SKM-1 (cell line): ENCODE data around the gene GPR87.

Experiments used
- DNase-seq: peaks from one replicate; lab custom pipeline; 2025; ENCODE audit not compliant: unreplicated experiment; lab: John Stamatoyannopoulos, UW

The GPR87 gene

DNA sequence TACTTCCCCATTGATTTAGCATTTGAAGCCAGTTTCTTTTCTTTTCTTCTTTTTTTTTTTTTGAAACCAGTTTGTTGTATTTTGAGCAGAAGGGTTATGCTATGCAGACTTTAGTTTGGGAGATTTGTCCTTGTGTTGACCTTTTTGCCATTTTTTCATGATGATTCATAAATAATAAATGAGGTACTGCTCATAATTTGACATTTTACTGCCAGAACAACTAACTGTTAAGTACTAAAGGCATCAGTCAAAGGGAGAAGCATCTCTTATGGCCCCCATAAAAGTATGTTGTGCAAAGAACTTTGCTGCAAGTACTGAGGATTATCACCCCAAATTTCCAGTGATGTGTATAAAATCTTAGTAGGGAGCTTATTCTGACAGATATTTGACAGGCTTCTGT is 1.7 kb upstream of the GPR87 start:
- no peak for DNase-seq

DNA sequence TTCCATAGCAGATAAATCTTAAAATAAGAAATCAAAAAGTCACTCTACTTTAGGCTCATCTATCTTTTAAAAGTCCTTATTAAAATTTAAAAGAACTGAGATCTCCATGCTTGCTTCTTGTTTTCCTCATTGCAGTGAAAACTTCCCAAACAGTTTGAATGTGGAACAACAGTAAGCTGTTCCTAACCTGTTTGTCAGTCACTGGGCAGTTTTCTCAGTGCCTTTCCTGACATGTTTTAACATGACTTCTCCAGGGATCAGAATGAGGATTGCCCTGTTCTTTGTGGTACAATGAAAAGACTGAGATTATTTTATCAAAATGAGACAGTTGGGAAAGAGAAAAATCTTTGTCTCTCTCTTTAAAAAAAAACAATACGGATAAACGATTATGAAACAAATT is 774 bp downstream of the GPR87 start:
- no peak for DNase-seq

DNA sequence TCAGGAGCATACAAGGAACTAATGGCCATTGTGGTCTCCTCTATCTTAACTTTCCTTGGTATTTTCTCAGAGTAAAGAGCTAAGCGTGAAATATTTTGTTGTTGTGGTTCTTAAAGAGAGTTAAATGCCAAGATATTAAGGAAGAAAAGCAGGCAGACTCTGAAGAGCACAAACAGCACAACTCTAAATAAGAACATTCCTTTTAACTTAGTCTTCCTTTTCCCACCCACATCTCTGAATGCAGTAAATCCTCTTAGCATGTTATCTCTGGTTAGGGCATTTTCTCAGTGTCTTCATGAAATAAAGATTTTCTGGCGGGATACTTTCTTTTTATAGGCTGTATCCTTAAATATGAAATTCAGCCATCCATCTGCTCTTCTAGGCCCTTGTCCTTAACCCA is 1.5 kb downstream of the GPR87 start:
- DNase-seq, result no peak

DNA sequence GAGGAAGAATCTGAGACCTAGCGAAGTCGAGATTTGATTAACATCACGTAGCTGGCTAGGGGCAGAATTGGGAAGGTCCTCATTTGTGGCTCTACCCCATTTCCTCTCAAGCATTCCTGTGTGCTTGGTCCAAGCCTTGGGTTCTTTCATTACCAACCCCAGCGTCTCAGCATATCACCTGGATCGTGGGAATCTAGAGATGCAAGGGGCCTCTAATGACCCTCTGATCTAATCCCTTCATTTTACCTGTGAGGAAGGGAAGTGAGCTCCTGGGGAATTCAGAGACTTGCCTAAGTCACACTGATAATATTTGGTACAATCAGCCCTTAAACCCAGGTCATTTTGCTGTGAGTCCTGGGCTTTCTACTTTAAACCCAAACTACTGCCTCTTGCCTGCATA is 2.0 kb downstream of the GPR87 start:
- DNase-seq, result no peak

DNA sequence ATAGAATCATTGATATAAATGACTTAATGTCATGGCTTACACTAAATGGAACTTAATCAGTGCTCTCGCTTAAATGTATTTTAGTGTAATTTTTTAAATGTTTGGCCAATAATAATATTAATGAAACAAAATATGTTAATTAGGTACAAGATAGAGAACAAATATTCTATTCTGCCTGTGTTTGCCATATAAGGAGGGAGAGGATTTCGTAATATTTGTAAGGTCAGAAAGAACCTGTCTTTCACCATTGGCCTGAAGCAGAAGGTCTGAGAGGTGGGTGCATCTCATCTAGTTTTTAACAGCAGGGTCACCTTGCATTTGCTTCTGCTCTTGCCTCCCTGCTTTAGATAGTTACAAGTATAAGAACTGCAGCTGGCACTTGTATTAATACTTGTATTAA is 2.5 kb downstream of the GPR87 start:
- DNase-seq, result no peak

DNA sequence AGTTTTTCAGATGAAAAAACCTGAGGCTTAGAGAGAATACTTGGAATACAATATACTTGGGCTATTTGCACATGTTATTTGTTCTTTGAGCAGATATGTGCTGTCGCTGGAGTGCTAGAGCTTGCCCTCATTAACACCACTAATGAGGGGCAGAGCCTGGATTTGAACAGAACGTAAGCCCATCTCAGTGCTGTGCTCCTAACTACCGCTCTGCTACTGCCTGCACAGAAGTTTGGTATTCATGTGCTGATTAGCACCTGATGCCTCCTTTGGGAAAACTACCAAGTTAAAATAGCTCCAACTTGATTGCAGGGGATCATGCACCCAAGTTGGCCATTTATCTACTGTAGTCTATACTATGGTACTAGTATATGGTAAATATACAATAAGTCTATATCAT is 3.6 kb downstream of the GPR87 start:
- no peak for DNase-seq

DNA sequence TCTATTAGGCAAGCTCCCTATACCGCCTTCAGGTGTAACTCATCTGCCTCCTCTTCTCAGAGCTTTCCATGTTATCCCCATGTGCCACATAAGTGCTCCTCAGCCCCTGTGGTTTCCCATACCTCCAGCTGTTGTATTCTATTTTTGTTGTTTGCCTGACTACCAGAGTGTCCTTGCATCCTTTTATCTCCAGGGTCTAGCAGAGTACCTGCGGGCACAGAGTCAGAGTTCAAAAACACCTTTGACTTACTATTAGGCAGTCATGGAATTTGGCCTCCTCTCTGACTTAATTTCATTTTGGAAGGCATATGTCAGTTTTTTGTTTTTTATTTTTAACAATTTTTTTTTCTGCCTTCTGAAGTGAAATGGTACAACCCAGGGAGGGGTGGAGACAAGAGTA is 7.1 kb downstream of the GPR87 start:
- no peak for DNase-seq

DNA sequence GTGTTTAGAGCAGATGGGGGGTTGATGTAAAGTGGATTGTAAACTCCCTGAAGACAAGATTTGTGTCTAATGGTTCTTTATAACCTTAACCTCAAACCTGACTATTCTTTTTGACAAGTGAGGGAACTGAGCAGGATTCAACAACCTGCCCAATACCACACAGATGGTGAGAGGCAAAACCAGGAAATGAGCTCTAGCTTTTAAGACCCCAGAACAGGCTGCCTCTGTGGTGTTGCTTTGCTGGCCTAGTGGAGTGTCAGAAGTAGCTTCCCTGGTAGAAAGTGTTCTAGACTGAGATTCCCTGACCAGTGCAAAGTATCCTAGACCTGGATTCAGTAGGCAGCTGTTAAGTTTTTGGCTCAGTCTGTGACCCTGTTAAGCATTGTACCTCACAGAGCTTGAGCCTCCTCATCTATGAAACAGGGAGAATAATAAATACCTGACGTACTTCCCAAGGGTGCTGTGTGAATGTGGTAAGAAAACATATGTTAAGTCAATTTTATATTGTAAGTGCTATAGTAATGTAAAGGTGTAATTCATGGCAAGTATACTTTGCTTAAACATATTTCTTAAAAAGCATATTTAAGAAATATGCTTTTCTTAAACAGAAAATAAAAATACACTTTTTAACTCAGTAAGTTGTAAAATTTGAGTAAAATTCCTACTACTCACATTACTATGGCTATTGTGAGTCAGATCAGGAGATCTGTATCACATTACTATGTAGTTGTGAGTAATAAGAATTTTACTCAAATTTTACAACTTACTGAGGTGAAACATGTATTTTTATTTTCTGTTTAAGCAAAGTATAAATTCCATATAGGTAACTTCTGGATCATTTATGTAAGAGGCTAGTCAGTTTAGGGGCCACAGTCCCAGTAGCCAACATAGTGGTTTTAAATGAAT is 8.8 kb downstream of the GPR87 start:
- no peak for DNase-seq

DNA sequence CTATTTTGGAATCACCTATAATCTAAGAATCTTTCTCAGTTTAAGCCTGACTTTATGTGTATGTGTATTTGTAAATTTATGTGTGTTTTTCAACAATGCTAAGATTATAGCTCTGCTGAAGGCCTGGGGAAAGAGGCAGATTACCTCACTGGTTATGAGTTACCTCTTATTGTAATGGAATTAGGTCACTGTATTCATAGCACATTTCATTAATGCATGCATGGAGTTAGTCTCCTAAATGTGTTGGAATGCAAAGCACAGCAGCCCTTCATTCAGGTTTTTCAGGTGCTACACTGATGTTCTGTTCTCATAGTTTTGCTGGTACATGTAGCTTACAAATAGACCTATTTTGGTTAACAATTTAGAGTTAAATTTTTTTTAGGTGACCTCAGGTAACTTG is 9.5 kb downstream of the GPR87 start:
- no peak for DNase-seq

DNA sequence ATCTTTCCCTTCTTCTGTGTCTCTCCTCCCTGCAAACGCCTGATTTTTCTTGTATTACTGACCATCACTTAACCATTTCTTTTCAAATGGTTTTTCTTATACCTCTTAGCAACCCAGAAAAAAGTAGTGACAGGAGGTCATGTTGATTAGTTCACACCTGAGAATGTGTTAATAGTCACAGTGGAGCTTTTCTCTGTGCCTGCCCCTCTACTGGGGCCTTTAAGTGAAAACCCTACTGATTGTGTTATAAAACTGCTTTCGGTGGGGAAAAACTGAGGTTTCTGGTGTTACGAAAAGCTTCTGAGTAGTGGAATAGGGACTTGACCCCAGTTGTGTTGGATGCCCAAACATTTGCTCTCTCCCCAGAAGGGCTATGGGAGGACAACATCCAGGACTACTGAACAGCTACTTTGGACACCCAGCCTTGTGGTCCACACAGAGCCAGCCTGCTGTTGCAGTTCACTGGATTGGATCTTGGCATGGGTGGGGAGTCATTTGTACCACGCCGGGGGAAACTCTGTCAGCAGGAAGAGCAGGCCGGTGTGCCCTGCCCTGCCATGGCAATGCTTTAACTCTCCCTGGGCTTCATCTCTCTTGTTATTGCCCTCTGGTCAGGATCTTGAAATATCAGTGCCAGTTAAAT is 10.3 kb downstream of the GPR87 start:
- no peak for DNase-seq

DNA sequence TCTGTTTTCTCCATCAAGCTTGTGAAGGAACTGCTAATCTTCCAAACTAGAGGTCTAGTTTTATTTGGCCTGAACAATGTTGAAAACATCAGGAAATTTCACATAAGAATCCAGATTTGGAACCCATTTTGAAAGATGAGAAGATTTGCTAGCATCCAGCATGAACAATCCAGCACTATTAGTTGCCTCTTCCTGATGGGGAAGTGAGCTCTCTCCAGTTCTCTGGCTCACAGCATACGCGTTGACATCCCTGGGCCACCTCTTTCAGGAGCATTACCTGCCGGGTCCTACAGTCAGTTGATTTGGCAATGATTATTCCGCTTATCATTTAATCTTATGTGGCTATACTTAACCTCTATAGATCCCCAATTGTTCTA is 10.9 kb downstream of the GPR87 start:
- no peak for DNase-seq

DNA sequence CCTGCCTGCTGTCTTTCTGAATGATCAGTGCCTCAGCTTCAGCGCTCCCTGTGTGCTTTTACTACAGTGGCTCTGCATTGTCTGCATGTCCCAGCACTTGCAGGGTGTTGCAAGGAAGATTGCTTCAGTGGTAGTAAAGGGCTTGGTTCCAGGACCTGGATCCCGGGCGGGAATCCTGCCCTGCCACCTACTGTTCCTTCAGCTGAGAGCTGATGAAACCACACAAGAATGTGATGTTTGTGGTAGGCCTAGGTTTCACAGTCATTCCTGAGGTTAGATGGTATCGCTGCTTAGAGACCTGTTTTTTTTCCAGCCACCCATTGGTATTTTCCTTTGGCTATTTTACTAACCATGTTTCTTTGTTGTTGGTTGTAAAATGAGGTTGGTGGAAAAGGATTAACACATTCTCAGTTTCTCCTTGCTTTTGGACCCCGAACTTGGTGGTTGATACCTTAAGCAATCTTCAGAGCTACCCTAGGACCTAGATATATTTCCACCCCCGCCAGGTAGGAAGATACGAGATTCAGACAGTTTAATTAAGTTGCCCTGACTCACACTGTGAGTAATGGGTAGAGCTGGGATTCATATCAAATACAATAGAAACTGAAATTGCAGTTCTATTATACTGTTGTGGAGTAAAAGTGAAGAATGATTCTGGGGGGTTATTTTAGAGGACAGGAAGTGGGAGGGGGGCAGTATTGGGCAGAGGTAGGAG is 11.4 kb downstream of the GPR87 start:
- no peak for DNase-seq

DNA sequence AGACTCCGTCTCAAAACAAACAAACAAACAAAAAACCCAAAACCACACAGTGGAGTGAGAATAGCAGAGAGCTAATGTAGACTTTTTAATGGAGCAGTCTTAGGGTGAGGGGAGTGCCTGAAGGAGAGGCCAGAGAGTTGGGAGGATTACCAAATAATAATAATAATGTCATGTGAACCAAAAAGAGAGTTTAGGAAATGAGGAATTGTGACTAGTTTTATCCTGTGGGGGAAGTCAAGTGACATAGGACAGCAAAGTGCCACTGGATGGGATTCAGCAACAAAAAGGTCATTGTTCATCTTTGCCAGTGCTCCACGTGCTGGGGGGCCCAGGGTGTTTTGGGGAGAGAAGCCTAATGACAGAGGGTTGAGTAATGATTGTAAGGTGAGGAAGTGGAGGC is 12.9 kb downstream of the GPR87 start:
- DNase-seq, result no peak

DNA sequence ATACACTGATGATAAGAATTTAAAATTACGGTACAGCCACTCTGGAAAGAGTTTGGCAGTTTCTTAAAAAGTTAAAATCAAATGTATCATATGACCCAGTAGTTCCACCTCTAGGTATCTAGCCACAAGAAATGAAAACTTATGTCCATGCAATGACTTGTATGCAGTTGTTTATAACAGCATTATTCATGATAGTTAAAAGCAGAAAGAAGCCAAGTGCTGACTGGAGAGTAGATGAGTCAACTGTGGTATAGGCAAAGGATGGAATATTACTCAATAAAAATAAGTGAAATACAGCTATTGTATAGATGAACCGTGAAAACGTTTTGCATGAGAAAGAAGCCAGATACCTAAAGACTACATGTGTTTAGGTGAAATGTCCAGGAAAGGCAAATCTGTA is 14.8 kb downstream of the GPR87 start:
- DNase-seq, result no peak

DNA sequence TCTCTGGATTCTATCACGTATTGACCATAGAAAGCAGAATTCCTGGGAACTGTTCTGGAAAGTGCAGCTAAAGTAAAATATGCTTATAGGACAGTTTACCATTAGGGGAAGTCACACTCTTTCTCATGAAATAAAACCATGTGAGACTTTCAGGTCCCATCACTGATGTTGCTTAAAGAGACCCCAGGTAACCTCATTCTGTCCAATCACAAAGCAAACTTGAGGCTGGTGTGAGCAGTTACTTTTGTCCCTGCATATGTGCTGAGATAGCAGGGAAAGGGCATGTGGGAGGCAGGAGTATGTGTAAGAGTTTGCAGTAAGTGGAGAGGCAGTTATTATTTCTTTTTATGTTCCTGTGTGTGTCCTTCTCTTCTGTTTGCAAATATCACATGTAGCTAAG is 16.1 kb downstream of the GPR87 start:
- no peak for DNase-seq

DNA sequence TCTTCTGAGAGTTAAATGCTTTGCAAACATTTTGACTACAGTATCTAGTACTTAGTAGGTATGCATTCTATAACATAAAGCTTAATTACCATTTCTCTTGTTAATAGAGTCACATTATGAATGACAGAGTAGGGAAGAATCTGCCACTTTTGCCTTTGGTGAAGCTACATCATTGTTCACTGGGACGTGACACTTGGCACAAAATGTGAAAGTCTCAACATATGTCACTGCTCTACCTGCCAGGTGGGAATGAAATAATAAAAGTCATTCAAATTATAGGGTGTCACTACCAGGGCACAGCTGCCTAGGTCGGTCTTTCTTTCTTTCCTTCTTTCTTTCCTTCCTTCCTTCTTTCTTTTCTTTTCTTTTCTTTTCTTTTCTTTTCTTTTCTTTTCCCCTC is 17.6 kb downstream of the GPR87 start:
- no peak for DNase-seq

DNA sequence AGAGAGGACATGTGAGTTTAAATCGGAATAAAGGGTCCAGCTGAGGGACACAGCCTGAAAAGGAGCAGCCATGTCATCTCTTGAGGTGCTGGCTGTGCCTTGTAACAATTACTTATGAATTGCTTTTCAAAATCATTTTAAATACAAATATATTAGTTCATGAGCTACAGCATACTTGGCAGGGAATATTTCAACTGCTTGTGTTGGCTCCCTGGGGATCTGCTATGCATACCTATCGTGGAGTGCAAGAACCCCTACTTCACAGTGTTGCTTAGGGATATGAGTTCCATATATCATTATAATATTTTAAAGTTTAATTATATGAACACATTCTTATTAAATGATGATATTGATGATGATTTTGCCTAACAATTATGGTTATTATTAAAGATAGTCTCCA is 19.2 kb downstream of the GPR87 start:
- DNase-seq, result no peak

DNA sequence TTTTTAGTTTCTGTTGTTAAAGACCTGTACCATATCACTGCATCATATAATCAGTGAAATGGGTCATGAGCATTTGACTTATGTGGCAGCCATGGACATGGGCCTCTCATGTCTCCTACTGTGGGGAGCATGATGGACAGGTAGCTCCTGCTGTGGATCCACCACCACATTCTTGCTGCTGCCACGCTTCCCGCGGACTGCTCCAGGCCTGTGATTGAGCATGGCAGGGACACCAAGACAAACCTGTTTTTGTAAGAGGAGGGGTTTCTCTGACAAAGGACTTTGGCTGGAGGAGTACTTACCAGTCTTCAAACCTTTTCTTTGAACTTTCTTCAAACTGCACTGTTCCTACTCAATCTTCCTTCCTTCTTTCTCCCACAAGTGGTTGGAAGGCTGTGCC is 20.4 kb downstream of the GPR87 start:
- DNase-seq, result no peak

DNA sequence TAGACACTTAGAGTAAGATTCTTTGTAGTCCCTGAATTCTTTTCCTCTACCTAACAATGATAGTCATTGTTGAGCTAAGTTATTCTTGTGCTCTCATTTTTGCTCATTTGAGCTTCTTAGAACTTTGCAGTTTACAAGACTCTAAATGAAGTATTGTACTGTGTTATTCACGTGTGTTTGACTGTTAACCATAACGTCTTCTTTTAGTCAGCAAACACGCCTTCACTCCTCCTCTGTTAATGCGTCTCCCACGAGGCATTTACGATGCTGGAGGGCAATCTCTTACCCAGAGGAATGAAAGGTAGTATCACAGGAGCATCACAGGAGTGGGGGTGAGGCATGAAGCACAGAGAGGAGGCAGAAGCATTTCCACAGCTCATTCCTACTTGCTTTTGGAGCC is 23.5 kb downstream of the GPR87 start:
- no peak for DNase-seq

DNA sequence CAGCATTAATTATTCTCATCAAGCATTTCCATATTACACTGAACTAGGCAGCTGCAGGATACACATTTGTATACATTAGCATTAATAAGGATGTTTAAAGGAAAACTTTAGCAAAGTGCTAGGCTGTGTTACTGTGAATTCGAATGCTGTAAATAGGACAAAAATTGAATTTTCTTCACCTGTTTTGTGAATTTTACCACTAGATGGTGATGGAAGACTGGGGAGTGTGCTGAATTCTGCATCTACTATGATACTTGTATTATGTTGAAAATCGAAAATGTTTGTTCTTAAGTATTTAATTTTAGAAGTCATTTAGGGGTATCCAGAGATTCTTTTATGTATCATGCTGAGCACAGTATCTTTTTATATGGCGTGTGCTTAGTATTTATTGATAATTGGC is 25.9 kb downstream of the GPR87 start:
- no peak for DNase-seq

DNA sequence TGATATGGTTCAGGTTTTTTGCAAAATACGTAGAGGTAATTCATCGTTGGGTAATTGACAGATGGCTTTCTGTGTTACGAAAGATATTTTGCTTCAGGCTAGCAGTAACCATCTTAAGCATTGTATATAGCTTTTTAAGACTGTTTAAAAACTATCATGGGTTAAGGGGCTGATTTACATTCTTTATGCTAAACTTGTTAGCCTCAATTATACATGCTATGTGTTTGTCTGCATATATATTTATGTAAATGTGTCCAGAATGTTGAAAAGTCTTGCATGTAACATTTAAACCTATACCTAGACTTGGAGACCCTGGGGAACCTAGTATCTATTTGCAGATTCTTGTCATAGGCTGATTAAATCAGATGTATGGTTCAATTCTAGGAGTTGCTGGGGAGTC is 27.2 kb downstream of the GPR87 start:
- no peak for DNase-seq

DNA sequence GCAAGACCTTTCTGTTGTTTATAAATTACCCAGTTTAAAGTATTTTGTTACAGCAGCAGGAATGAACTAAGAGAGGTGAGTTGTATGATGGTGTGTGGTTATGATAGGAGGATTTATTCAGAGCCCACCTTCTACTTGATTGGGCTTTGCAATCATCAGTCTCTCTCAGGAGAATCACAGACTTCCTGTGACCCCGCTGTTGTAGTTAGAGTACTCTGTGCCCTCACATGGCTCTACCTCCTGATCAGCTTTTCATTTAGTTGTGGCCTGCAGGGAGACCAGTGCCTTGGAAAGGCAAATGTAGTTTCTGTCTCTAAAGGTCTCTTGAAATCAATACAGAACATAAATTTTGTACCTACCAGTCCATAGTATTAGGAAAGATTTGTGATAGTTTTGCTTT is 30.7 kb downstream of the GPR87 start:
- DNase-seq, result no peak
